ENCODE measurements around the gene ASB3. TPM values are rescaled to one million over a fixed set of nuclear protein-coding genes. Genes with fewer than 3 reads are reported as not detected.

Gene ASB3
- total and polyA plus RNA-seq, 9 of the 15 experiments (the other 6 are each of a cell fraction or from before 2014, with no cell fraction given), result 13.6 to 35.3 (median 18.7) TPM

DNA sequence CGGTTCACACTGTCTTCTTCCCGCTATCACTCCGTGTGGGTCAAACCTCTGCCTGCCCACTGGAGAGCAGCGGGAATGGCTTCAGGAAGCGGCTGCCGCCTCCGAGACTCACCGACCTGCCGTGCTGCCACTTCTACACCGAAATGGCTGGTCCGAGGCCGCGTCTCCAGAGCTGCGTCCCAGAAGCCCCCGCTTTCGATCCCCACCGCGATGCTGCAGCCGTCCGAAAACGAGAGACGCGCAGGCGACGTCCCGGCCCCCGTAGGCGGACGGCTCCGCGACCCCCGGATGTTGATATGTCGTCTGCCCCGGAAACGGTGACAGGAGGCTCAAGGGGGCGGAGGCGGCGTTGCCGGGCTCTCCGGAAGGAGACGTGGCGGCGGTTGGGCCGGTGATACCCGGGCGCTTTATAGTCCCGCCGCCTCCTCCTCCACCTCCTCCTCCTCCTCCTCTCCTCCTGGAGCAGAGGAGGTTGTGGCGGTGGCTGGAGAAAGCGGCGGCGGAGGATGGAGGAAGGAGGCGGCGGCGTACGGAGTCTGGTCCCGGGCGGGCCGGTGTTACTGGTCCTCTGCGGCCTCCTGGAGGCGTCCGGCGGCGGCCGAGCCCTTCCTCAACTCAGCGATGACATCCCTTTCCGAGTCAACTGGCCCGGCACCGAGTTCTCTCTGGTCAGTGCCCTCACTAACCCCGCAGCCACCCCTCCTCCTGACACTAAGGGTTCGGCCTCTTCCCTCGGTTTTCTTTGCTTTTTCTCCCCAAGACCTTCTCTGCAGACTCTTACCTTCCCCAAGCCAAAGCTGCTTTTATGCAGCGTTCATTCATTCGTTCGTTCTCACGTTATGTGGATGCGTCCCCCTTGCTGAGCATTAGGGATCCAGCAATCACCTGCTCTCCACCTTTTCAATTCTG lies at the start of gene ASB3, which contains the start of gene ERLEC1 (continued):
- TF ChIP-seq KDM5B (IDR thresholded peaks at IDR 0.05; ENCODE audit: insufficient replicate concordance, low read depth, low read length), result peak; percentile 84
- TF ChIP-seq, protein P1, sequence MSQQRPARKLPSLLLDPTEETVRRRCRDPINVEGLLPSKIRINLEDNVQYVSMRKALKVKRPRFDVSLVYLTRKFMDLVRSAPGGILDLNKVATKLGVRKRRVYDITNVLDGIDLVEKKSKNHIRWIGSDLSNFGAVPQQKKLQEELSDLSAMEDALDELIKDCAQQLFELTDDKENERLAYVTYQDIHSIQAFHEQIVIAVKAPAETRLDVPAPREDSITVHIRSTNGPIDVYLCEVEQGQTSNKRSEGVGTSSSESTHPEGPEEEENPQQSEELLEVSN (IDR thresholded peaks at IDR 0.05; ENCODE audit: borderline replicate concordance in 1 of 2, extremely low read depth in 1 of 2, insufficient read depth in 1 of 2, insufficient read length in 1 of 2, low read depth in 1 of 2, low read length in 1 of 2, poor library complexity in 1 of 2, severe bottlenecking in 1 of 2), result peak in 1 of 2 experiments; percentile 24
- peak; percentile 99 to 100 for TF ChIP-seq FOXK2 (conservative IDR thresholded peaks at IDR 0.05 in 1 of 2, IDR thresholded peaks at IDR 0.05 in 1 of 2; ENCODE audit: low read depth in 2 of 2)
- peak; percentile 44 for TF ChIP-seq CCNT2 (IDR thresholded peaks at IDR 0.05; ENCODE audit: borderline replicate concordance, extremely low read depth, insufficient read length, low read depth, low read length)
- TF ChIP-seq RUNX1 (IDR thresholded peaks at IDR 0.05; ENCODE audit: low read depth), result no peak
- peak; percentile 42; the same call in 1 of the 2 replicates for TF ChIP-seq SP1 (CRISPR knock-in tag; IDR thresholded peaks at IDR 0.05)
- TF ChIP-seq, protein P2, sequence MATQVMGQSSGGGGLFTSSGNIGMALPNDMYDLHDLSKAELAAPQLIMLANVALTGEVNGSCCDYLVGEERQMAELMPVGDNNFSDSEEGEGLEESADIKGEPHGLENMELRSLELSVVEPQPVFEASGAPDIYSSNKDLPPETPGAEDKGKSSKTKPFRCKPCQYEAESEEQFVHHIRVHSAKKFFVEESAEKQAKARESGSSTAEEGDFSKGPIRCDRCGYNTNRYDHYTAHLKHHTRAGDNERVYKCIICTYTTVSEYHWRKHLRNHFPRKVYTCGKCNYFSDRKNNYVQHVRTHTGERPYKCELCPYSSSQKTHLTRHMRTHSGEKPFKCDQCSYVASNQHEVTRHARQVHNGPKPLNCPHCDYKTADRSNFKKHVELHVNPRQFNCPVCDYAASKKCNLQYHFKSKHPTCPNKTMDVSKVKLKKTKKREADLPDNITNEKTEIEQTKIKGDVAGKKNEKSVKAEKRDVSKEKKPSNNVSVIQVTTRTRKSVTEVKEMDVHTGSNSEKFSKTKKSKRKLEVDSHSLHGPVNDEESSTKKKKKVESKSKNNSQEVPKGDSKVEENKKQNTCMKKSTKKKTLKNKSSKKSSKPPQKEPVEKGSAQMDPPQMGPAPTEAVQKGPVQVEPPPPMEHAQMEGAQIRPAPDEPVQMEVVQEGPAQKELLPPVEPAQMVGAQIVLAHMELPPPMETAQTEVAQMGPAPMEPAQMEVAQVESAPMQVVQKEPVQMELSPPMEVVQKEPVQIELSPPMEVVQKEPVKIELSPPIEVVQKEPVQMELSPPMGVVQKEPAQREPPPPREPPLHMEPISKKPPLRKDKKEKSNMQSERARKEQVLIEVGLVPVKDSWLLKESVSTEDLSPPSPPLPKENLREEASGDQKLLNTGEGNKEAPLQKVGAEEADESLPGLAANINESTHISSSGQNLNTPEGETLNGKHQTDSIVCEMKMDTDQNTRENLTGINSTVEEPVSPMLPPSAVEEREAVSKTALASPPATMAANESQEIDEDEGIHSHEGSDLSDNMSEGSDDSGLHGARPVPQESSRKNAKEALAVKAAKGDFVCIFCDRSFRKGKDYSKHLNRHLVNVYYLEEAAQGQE (IDR thresholded peaks at IDR 0.05; ENCODE audit: borderline replicate concordance), result no peak
- TF ChIP-seq, protein P2 (CRISPR knock-in tag; IDR thresholded peaks at IDR 0.05; ENCODE audit: low read depth), result no peak
- TF ChIP-seq MAFG (tag; conservative IDR thresholded peaks at IDR 0.05), result no peak
- no peak for TF ChIP-seq ZNF316 (IDR thresholded peaks at IDR 0.05)
- no peak for TF ChIP-seq ZNF785 (CRISPR knock-in tag; IDR thresholded peaks at IDR 0.05)
- peak; percentile 88 for TF ChIP-seq CREM (IDR thresholded peaks at IDR 0.05; ENCODE audit: low read depth)
- TF ChIP-seq ZBTB7A (IDR thresholded peaks at IDR 0.05; ENCODE audit: borderline replicate concordance, control insufficient read depth, low read depth, low read length), result peak; percentile 97
- peak in 1 of 2 experiments; percentile 60; a peak in 3 of 4 replicates for TF ChIP-seq TRIM24 (IDR thresholded peaks at IDR 0.05)
- no peak for TF ChIP-seq BRCA1 (IDR thresholded peaks at IDR 0.05)
- TF ChIP-seq BRCA1 (CRISPR knock-in tag; IDR thresholded peaks at IDR 0.05), result no peak
- TF ChIP-seq KLF13 (tag; IDR thresholded peaks at IDR 0.05; ENCODE audit: borderline replicate concordance, low read depth), result peak; percentile 97
- TF ChIP-seq ARID1B (IDR thresholded peaks at IDR 0.05), result 0 out of 2 replicates have a peak, but pooled peaks have one; percentile 13
- TF ChIP-seq PTRF (tag; IDR thresholded peaks at IDR 0.05), result no peak
